ENCODE measurements around the gene KHNYN. TPM values are rescaled to one million over a fixed set of nuclear protein-coding genes. Genes with fewer than 3 reads are reported as not detected.

The KHNYN gene
- total and polyA plus RNA-seq, 11 donors = 15.6 to 34.5 (median 20.1) TPM

GRCh38 chr14:24399447-24399822, 30.3 kb upstream of the KHNYN start:
- Histone ChIP-seq H3K27me3 (no peaks in the 10 kb centered on the region), H3K36me3 (no peaks in the 10 kb centered on the region), H3K9me3 (no peaks in the 10 kb centered on the region), H3K4me3 (peak overlapping the region; percentile 63 to 88 (median 78)), H3K4me1 (peaks cover 0 to 66% (median 50%) of the 10 kb centered on the region in 12 donors), H3K27ac (peak overlapping the region; percentile 58 to 91 (median 85))
- intact Hi-C loops (cut with DNase I) = loop anchor here in 3 of 10 donors (2.0 kb wide), 2 partner anchors 29 to 33 kb away; partner anchors contain the start of genes CBLN3 (in 1 of the 3) and KHNYN (in 1 of the 3)
- ATAC-seq (peak in 2 of 4 donors; percentile 3), DNase-seq (peak in 1 of 5 donors; percentile 31)
- no peak for TF ChIP-seq POLR2A (IDR thresholded peaks at IDR 0.05)
- TF ChIP-seq, protein P1, sequence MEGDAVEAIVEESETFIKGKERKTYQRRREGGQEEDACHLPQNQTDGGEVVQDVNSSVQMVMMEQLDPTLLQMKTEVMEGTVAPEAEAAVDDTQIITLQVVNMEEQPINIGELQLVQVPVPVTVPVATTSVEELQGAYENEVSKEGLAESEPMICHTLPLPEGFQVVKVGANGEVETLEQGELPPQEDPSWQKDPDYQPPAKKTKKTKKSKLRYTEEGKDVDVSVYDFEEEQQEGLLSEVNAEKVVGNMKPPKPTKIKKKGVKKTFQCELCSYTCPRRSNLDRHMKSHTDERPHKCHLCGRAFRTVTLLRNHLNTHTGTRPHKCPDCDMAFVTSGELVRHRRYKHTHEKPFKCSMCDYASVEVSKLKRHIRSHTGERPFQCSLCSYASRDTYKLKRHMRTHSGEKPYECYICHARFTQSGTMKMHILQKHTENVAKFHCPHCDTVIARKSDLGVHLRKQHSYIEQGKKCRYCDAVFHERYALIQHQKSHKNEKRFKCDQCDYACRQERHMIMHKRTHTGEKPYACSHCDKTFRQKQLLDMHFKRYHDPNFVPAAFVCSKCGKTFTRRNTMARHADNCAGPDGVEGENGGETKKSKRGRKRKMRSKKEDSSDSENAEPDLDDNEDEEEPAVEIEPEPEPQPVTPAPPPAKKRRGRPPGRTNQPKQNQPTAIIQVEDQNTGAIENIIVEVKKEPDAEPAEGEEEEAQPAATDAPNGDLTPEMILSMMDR (IDR thresholded peaks at IDR 0.05) = no peak
- WGBS, 4 donors = 20 to 37% (median 25%) methylated on average over 8 of the region's 8 CpGs

GRCh38 chr14:24399999-24400718, 29.6 kb upstream of the KHNYN start:
- Histone ChIP-seq H3K36me3 (no peaks in the 10 kb centered on the region), H3K4me1 (peaks cover 0 to 66% (median 51%) of the 10 kb centered on the region in 12 donors), H3K27me3 (no peaks in the 10 kb centered on the region), H3K4me3 (peak overlapping the region; percentile 63 to 88 (median 78)), H3K27ac (peak overlapping the region in 11 of 12 donors; percentile 70 to 91 (median 87)), H3K9me3 (no peaks in the 10 kb centered on the region)
- intact Hi-C loops (cut with DNase I) = loop anchor here in 4 of 10 donors (2.0 to 5.0 kb wide), 3 partner anchors 29 to 33 kb away; partner anchors contain the start of genes CBLN3 (in 1 of the 4), KHNYN (in 1 of the 4) and NFATC4 (in 1 of the 4)
- ATAC-seq (no peak), DNase-seq (peak in 1 of 5 donors; percentile 51)
- no peak for TF ChIP-seq POLR2A (IDR thresholded peaks at IDR 0.05)
- TF ChIP-seq, protein P1 (IDR thresholded peaks at IDR 0.05) = no peak
- 56 to 66% (median 60%) methylated on average over 4 of the region's 4 CpGs for whole genome bisulfite sequencing, 4 donors

DNA sequence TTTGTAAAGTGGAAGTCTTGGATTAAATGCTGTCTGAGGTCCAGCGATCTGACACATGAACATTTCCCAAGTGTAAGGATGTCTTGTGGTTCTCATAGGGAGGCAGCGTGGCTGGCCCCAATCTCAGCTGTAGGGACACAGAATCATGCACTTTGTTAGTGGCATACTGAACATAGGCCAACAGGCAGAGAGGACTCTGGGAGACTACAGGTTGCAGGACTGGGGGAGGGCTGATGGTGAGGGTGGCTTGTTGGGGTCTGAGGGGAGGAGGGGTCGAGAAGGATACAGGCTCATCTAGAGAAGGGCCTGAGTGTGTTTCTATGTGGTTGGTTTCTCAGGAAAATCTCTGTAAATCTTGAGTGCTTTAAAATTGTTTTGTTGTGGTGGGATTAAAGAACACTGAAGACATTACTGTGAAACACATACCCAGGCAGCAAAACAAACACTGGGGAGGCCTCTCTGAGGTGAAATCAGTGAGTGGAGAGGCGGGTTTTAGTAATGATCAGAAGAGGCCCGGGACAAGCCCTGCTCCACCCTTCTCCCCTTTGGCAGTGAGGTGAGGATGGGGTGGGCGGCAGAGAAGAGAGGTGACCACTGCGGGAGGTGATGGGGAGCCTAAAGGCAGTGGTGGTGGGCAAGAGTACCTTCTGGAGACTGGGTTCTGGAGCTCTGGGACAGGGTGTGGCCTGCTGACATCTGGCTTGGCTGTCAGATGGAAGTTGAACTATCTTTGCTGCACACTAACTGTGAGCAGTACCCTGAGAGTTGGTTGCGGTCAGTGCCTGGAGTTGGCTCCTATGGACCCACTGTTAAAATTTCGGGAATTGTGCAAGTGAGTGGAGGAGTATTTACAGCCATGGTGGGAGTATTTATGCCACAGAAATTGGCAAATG, 27.7 kb upstream of the KHNYN start:
- Histone ChIP-seq H3K4me3 (peak overlapping the region in 2 of 12 donors; percentile 7 to 29), H3K27me3 (no peaks in the 10 kb centered on the region), H3K27ac (peak overlapping the region in 9 of 12 donors; percentile 2 to 48 (median 33)), H3K9me3 (no peaks in the 10 kb centered on the region), H3K36me3 (peaks cover 0 to 10% (median 0%) of the 10 kb centered on the region in 9 donors), H3K4me1 (peaks cover 0 to 66% (median 51%) of the 10 kb centered on the region in 12 donors)
- peak in 1 of 4 donors; percentile 9 for ATAC-seq
- TF ChIP-seq POLR2A (IDR thresholded peaks at IDR 0.05) = no peak
- TF ChIP-seq, protein P1 (IDR thresholded peaks at IDR 0.05) = no peak
- intact Hi-C loops (cut with DNase I) = loop anchor here in 1 of 10 donors (5.0 kb wide), 1 partner anchor 35 kb away; the partner anchor contains the start of gene NFATC4
- WGBS, 4 donors = 51 to 73% (median 60%) methylated on average over 9 of the region's 9 CpGs
- peak in 1 of 5 donors; percentile 26 for DNase-seq
